GM08714 (cell line): ENCODE results near the gene PMFBP1.
"Not testable (repeated sequence)": the region's sequence is repeated elsewhere in the genome, so short reads cannot be mapped to it uniquely, and the experiment has no call there.

ENCODE experiments used
- H3K4me3 ChIP-seq: fragments of 200-500 bp; sonication (Bioruptor generic); 2 replicates; pipeline ENCODE4 v1.5.1; 2014; ENCODE audit warnings: mild to moderate bottlenecking, low read length, inconsistent platforms
- ZNF274 ChIP-seq: IDR thresholded peaks from 2 replicates; pipeline ENCODE4 v1.6.1; 2012; ENCODE audit warnings: mild to moderate bottlenecking, low read depth, low read length

Gene PMFBP1

GRCh38 chr16:72084445-72084844, 87.5 kb downstream of the PMFBP1 start:
- H3K4me3 ChIP-seq = no peak overlapping the region
- no peak for TF ChIP-seq ZNF274

GRCh38 chr16:72083778-72084404, 88.1 kb downstream of the PMFBP1 start:
- TF ChIP-seq ZNF274 = no peak
- H3K4me3 ChIP-seq = no peak overlapping the region

- not testable (repeated sequence) for H3K4me3 ChIP-seq
Measured at GRCh38 chr16:72076991-72077706, 94.8 kb downstream of the PMFBP1 start.

- H3K4me3 ChIP-seq = not testable (repeated sequence)
Measured at GRCh38 chr16:72075067-72075466, 96.9 kb downstream of the PMFBP1 start.

- TF ChIP-seq ZNF274 = no peak
- no peak overlapping the region for H3K4me3 ChIP-seq
Measured at GRCh38 chr16:72073560-72074230, 98.3 kb downstream of the PMFBP1 start.

- no peak for TF ChIP-seq ZNF274
- H3K4me3 ChIP-seq = no peak overlapping the region
Measured at GRCh38 chr16:72072514-72073342, 99.2 kb downstream of the PMFBP1 start.
